CD14-positive monocyte (primary cell): ENCODE measurements around the gene HOXA5. TPM values are rescaled to one million over a fixed set of nuclear protein-coding genes. Genes with fewer than 3 reads are reported as not detected.
A peak's percentile ranks its signal among the peaks of the same experiment; 100 is the strongest.

Source experiments
- DNase-seq, 3 donors: peaks; one replicate each; pipeline ENCODE4 v3.0.0-alpha.2; 2011 to 2022
- H2AFZ ChIP-seq: 2 replicates; pipeline ENCODE4 v1.6.0; 2012; ENCODE audit warnings: mild to moderate bottlenecking, low read depth, low read length, inconsistent platforms; ENCODE audit not compliant: insufficient read depth, poor library complexity, severe bottlenecking
- H3K27ac ChIP-seq, 2 donors: 1 replicate in 1 of 2; 2 replicates in 1 of 2; pipeline ENCODE4 v1.5.1; 2012 to 2013; ENCODE audit warnings: low read length in 2 of 2, control low read depth in 1 of 2, inconsistent platforms in 1 of 2, low read depth in 1 of 2, mild to moderate bottlenecking in 1 of 2
- H3K27me3 ChIP-seq, 2 donors: one replicate each; pipeline versions ENCODE4 v1.6.0 to v1.6.1; 2011 to 2013; ENCODE audit warnings: low read length in 2 of 2; ENCODE audit not compliant: control insufficient read depth in 2 of 2, insufficient read depth in 2 of 2
- H3K36me3 ChIP-seq, 2 donors: replicated peaks in 1 of 2; 1 replicate in 1 of 2; 2 replicates in 1 of 2; pipeline versions ENCODE4 v1.5.1 to v1.6.1; 2012 to 2013; ENCODE audit warnings: low read length in 2 of 2, control low read depth in 1 of 2, inconsistent platforms in 1 of 2, mild to moderate bottlenecking in 1 of 2; ENCODE audit not compliant: insufficient read depth in 2 of 2, control insufficient read depth in 1 of 2
- H3K4me1 ChIP-seq, 2 donors: 1 replicate in 1 of 2; 2 replicates in 1 of 2; pipeline versions ENCODE4 v1.5.1 to v1.6.1; 2012 to 2013; ENCODE audit warnings: low read length in 2 of 2, control low read depth in 1 of 2, inconsistent platforms in 1 of 2, mild to moderate bottlenecking in 1 of 2, moderate library complexity in 1 of 2; ENCODE audit not compliant: insufficient read depth in 2 of 2, control insufficient read depth in 1 of 2
- H3K4me2 ChIP-seq: replicated peaks from 2 replicates; pipeline ENCODE3; 2012; ENCODE audit warnings: low read length, moderate library complexity, mild to moderate bottlenecking; ENCODE audit not compliant: poor library complexity, severe bottlenecking; ENCODE audit errors: extremely low read depth
- H3K4me3 ChIP-seq, 3 experiments: fragments of 200-600 bp in 1 of 3; sonication (generic) in 1 of 3; replicated peaks in 1 of 3; 1 replicate in 2 of 3; 2 replicates in 1 of 3; pipeline ENCODE4 v1.5.1; 2011 to 2013; ENCODE audit warnings: low read length in 3 of 3, mild to moderate bottlenecking in 3 of 3, control low read depth in 2 of 3, low read depth in 2 of 3, inconsistent platforms in 1 of 3, moderate library complexity in 1 of 3
- H3K79me2 ChIP-seq: 2 replicates; pipeline ENCODE4 v1.6.0; 2012; ENCODE audit warnings: mild to moderate bottlenecking, control low read depth, inconsistent platforms, low read length, moderate library complexity; ENCODE audit not compliant: insufficient read depth
- H3K9ac ChIP-seq: 2 replicates; pipeline ENCODE4 v1.6.0; 2017; ENCODE audit warnings: low read length, mild to moderate bottlenecking; ENCODE audit not compliant: insufficient read depth, poor library complexity, severe bottlenecking
- H3K9me3 ChIP-seq, 2 donors: replicated peaks in 1 of 2; 1 replicate in 1 of 2; 2 replicates in 1 of 2; pipeline versions ENCODE4 v1.5.1 to v1.6.1; 2012 to 2013; ENCODE audit warnings: low read length in 2 of 2, control low read depth in 1 of 2; ENCODE audit not compliant: control insufficient read depth in 1 of 2, insufficient read depth in 1 of 2
- H4K20me1 ChIP-seq: 2 replicates; pipeline ENCODE4 v1.6.0; 2012; ENCODE audit warnings: mild to moderate bottlenecking, low read length, control low read depth, moderate library complexity; ENCODE audit not compliant: insufficient read depth
- H3K27ac Mint-ChIP-seq, 7 donors: one replicate each; pipeline ENCODE4 v1.8.0; 2020; ENCODE audit warnings: mild to moderate bottlenecking in 7 of 7, mixed read lengths in 7 of 7, moderate library complexity in 6 of 7, inconsistent platforms in 2 of 7
- H3K27me3 Mint-ChIP-seq, 3 donors: one replicate each; pipeline ENCODE4 v1.8.0; 2021 to 2022; ENCODE audit warnings: low read depth in 3 of 3, mild to moderate bottlenecking in 3 of 3, mixed read lengths in 3 of 3, moderate library complexity in 3 of 3, inconsistent platforms in 1 of 3
- H3K36me3 Mint-ChIP-seq, 2 donors: one replicate each; pipeline ENCODE4 v1.8.0; 2020; ENCODE audit warnings: mixed read lengths in 2 of 2, inconsistent platforms in 1 of 2, mild to moderate bottlenecking in 1 of 2
- H3K4me1 Mint-ChIP-seq: one replicate; pipeline ENCODE4 v1.8.0; 2020; ENCODE audit warnings: mild to moderate bottlenecking, mixed read lengths
- H3K4me3 Mint-ChIP-seq, 2 donors: one replicate each; pipeline ENCODE4 v1.8.0; 2020; ENCODE audit warnings: mild to moderate bottlenecking in 2 of 2, mixed read lengths in 2 of 2, moderate library complexity in 1 of 2
- H3K9me3 Mint-ChIP-seq, 7 donors: one replicate each; pipeline ENCODE4 v1.8.0; 2020 to 2022; ENCODE audit warnings: mixed read lengths in 7 of 7, mild to moderate bottlenecking in 6 of 7, moderate library complexity in 6 of 7, inconsistent platforms in 2 of 7
- CTCF ChIP-seq: fragments of 200-600 bp; IDR thresholded peaks from one replicate; pipeline ENCODE4 v1.8.0; 2022; ENCODE audit warnings: antibody characterized with exemption, mild to moderate bottlenecking
- WGBS: methylation state at CpG from one replicate; pipeline ENCODE4 v1.1.5; 2013; ENCODE audit warnings: missing lambda C conversion rate; ENCODE audit not compliant: insufficient coverage; 5-methylcytosine and 5-hydroxymethylcytosine counted together
- intact Hi-C, 2 donors: fragments of 100-400 bp; cut with micrococcal nuclease; formaldehyde crosslinking; loops; one replicate each; pipeline versions ENCODE4 v1.15.0 to v1.15.1; 2023
- polyA plus RNA-seq, 3 donors: library from polyadenylated mRNA; depleted of rRNA in 1 of 3; unstranded in 2 of 3; stranded (reverse) in 1 of 3; fragments of 300-500 nt in 2 of 3; fragments of >200 nt in 1 of 3; fragmentation: Illumina TruSeq in 2 of 3; gene quantifications; 1 replicate in 2 of 3; 2 replicates in 1 of 3; pipeline ENCODE4 v1.2.3, GENCODE V29; 2012 to 2021

HOXA5 gene
- polyA plus RNA-seq, 3 donors: 0.85 to 3.0 (median 1.8) TPM

GRCh38 chr7:27186668-27187474, 43.4 kb upstream of the HOXA5 start:
- no peak overlapping the region for H3K27ac Mint-ChIP-seq
- Histone ChIP-seq H3K9me3 (peaks cover 11 to 73% of the 10 kb centered on the region in 2 donors), H3K4me2 (no peak overlapping the region), H3K79me2 (no peaks in the 10 kb centered on the region), H3K4me3 (no peak overlapping the region), H3K36me3 (no peaks in the 10 kb centered on the region), H3K4me1 (peaks cover 51 to 53% of the 10 kb centered on the region in 2 donors), H3K9ac (no peak overlapping the region), H3K27ac (no peak overlapping the region), H3K27me3 (peaks cover 95 to 99% of the 10 kb centered on the region in 2 donors), H2AFZ (no peak overlapping the region), H4K20me1 (no peaks in the 10 kb centered on the region)
- H3K4me1 Mint-ChIP-seq: peaks cover 66% of the 10 kb centered on the region
- no peak for DNase-seq
- peaks cover 99 to 100% (median 100%) of the 10 kb centered on the region in 3 donors for H3K27me3 Mint-ChIP-seq
- TF ChIP-seq CTCF: no peak
- peak overlapping the region in 1 of 2 donors; percentile 93 for H3K4me3 Mint-ChIP-seq
- WGBS: 80% methylated on average over 1 of the region's 4 CpGs
- H3K9me3 Mint-ChIP-seq: peaks cover 3 to 58% (median 40%) of the 10 kb centered on the region in 7 donors
- H3K36me3 Mint-ChIP-seq: peaks cover 18 to 33% of the 10 kb centered on the region in 2 donors
- intact Hi-C loops: loop anchor here (5.0 kb wide), 1 partner anchor 35 kb away; the partner anchor contains the start of gene HOXA3 (in 2 of the 2)

DNA sequence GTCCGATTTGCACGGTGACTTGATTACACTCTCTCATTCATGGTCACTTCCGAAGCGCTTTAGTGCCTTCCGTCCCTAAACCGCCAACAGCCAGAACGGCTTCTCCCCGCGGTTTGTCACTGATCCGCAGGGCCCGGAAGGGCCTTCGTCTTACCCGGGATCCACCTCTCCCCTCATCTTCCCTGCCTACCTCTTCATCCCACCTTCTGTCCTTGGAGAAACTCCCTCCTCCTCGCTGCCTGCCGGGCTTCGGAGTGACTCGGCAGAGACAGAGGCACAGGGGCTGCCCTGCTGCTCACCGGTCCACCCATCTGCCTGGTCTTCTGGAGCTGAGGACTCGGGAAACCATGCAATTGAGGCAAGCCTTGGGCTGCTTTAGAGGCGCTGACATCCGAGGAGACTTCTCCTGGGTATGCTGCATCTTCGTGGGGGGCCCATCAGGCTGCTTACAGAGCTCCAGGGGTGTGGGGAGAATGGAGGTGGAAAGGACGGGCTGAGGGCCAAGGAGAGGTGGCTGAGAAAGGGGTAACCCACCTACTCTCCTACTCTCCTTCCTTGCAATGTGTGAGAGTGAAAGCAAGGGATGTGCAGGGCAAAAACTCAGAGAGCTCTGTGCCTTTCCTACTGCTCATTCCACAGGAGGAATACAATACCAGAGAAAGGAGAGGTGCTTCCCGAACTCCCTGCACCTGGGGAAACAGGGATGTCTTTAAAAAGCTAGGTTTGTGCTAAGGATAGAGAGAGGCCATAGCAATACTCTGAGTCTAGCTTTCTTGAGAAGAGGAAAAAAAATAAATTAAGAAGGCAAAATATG, 42.6 kb upstream of the HOXA5 start:
- no peak overlapping the region for H2AFZ ChIP-seq
- no peak for TF ChIP-seq CTCF
- H4K20me1 ChIP-seq: no peaks in the 10 kb centered on the region
- H3K27me3 Mint-ChIP-seq: peaks cover 97 to 99% (median 99%) of the 10 kb centered on the region in 3 donors
- H3K4me3 ChIP-seq: peak overlapping the region in 1 of 3 experiments; percentile 71
- no peaks in the 10 kb centered on the region for H3K79me2 ChIP-seq
- peaks cover 3 to 57% (median 38%) of the 10 kb centered on the region in 7 donors for H3K9me3 Mint-ChIP-seq
- H3K9ac ChIP-seq: no peak overlapping the region
- H3K4me1 Mint-ChIP-seq: peaks cover 62% of the 10 kb centered on the region
- no peak overlapping the region for H3K27ac ChIP-seq
- no peak for DNase-seq
- H3K36me3 ChIP-seq: no peaks in the 10 kb centered on the region
- H3K4me1 ChIP-seq: peaks cover 49 to 51% of the 10 kb centered on the region in 2 donors
- peak overlapping the region; percentile 72 to 93 for H3K4me3 Mint-ChIP-seq
- no peak overlapping the region for H3K27ac Mint-ChIP-seq
- H3K27me3 ChIP-seq: peaks cover 90 to 99% of the 10 kb centered on the region in 2 donors
- peaks cover 11 to 68% of the 10 kb centered on the region in 2 donors for H3K9me3 ChIP-seq
- peaks cover 18 to 33% of the 10 kb centered on the region in 2 donors for H3K36me3 Mint-ChIP-seq
- WGBS: 2% methylated on average over 19 of the region's 24 CpGs
- peak overlapping the region; percentile 76 for H3K4me2 ChIP-seq
- intact Hi-C loops: loop anchor here (5.0 kb wide), 1 partner anchor 34 kb away; the partner anchor contains the start of gene HOXA3 (in 2 of the 2)
